Natural killer cell (primary cell): ENCODE data around the gene CWC27. TPM values are rescaled to one million over a fixed set of nuclear protein-coding genes. Genes with fewer than 3 reads are reported as not detected.

Experiments
- ATAC-seq, 3 donors: fragments of 150-1000 bp in 2 of 3; fragments of 200-7000 bp in 1 of 3; cut with Tn5 transposase; 1 replicate in 1 of 3; 2 replicates in 2 of 3; pipeline ENCODE4 v1.10.0; 2021; ENCODE audit warnings: mild to moderate bottlenecking in 2 of 3, moderate library complexity in 2 of 3
- DNase-seq, 2 donors: peaks; one replicate each; pipeline versions ENCODE4 v3.0.0 to v3.0.0-alpha.2; 2013 to 2021; ENCODE audit warnings: mixed read lengths in 1 of 2
- H3K27ac ChIP-seq: one replicate; pipeline ENCODE4 v1.5.1; 2013; ENCODE audit warnings: mild to moderate bottlenecking, low read length
- H3K27me3 ChIP-seq: one replicate; pipeline ENCODE4 v1.6.1; 2013; ENCODE audit warnings: low read length; ENCODE audit not compliant: control insufficient read depth, insufficient read depth
- H3K36me3 ChIP-seq: one replicate; pipeline ENCODE4 v1.6.1; 2013; ENCODE audit warnings: low read length; ENCODE audit not compliant: control insufficient read depth, insufficient read depth
- H3K4me1 ChIP-seq: one replicate; pipeline ENCODE4 v1.6.1; 2013; ENCODE audit warnings: low read length; ENCODE audit not compliant: control insufficient read depth, insufficient read depth
- H3K4me3 ChIP-seq: one replicate; pipeline ENCODE4 v1.5.1; 2013; ENCODE audit warnings: low read length
- H3K9me3 ChIP-seq: one replicate; pipeline ENCODE4 v1.6.1; 2013; ENCODE audit warnings: low read length; ENCODE audit not compliant: control insufficient read depth, insufficient read depth
- H3K27ac Mint-ChIP-seq, 2 donors: one replicate each; pipeline ENCODE4 v1.8.0; 2022; ENCODE audit warnings: mild to moderate bottlenecking in 2 of 2, mixed read lengths in 2 of 2, moderate library complexity in 1 of 2
- H3K27me3 Mint-ChIP-seq, 2 donors: one replicate each; pipeline ENCODE4 v1.8.0; 2022; ENCODE audit warnings: low read depth in 2 of 2, mixed read lengths in 2 of 2
- H3K36me3 Mint-ChIP-seq: one replicate; pipeline ENCODE4 v1.8.0; 2022; ENCODE audit warnings: mixed read lengths
- H3K4me1 Mint-ChIP-seq, 2 donors: one replicate each; pipeline ENCODE4 v1.8.0; 2022; ENCODE audit warnings: mixed read lengths in 2 of 2
- H3K4me3 Mint-ChIP-seq: one replicate; pipeline ENCODE4 v1.8.0; 2022; ENCODE audit warnings: mild to moderate bottlenecking, moderate library complexity, mixed read lengths
- H3K9me3 Mint-ChIP-seq, 2 donors: one replicate each; pipeline ENCODE4 v1.8.0; 2022; ENCODE audit warnings: mixed read lengths in 2 of 2
- CTCF ChIP-seq: fragments of 200-600 bp; IDR thresholded peaks from one replicate; pipeline ENCODE4 v1.8.0; 2022; ENCODE audit warnings: antibody characterized with exemption
- WGBS: methylation state at CpG from one replicate; pipeline ENCODE4 v1.1.7; 2013; ENCODE audit warnings: missing lambda C conversion rate; ENCODE audit not compliant: insufficient coverage; 5-methylcytosine and 5-hydroxymethylcytosine counted together
- intact Hi-C: fragments of 100-400 bp; cut with micrococcal nuclease; formaldehyde crosslinking; loops from one replicate; pipeline ENCODE4 v1.14.2; 2022
- total RNA-seq, 4 donors: library from RNA; stranded (reverse); fragments of 120-200 nt in 1 of 4; gene quantifications; one replicate each; pipeline versions ENCODE4 v1.2.3 to v1.2.4, GENCODE V29; 2013 to 2022

Gene CWC27
- total RNA-seq, 3 donors from 2014 or later (not counting 1 experiment from before 2014, with no cell fraction given): 21.6 to 26.3 (median 25.7) TPM

GRCh38 chr5:65035211-65036206 lies 266.8 kb downstream of the CWC27 start:
- 1% methylated on average over 67 of the region's 68 CpGs for WGBS
- H3K27ac Mint-ChIP-seq: peak overlapping the region; percentile 86 to 94
- Histone ChIP-seq H3K4me3 (peak overlapping the region; percentile 52), H3K27me3 (no peaks in the 10 kb centered on the region), H3K4me1 (peaks cover 15% of the 10 kb centered on the region), H3K9me3 (no peaks in the 10 kb centered on the region), H3K36me3 (no peaks in the 10 kb centered on the region), H3K27ac (peak overlapping the region; percentile 85)
- H3K9me3 Mint-ChIP-seq: no peaks in the 10 kb centered on the region
- peak overlapping the region; percentile 87 for H3K4me3 Mint-ChIP-seq
- peaks cover 0 to 3% of the 10 kb centered on the region in 2 donors for H3K27me3 Mint-ChIP-seq
- H3K36me3 Mint-ChIP-seq: no peaks in the 10 kb centered on the region
- H3K4me1 Mint-ChIP-seq: peaks cover 24 to 33% of the 10 kb centered on the region in 2 donors
- peak; percentile 71 to 93 for DNase-seq
- no peak for TF ChIP-seq CTCF
- ATAC-seq: peak; percentile 85 to 92 (median 86)
- intact Hi-C loops: loop anchor here (2.0 to 5.0 kb wide), 3 partner anchors 67 to 447 kb away; partner anchors contain the start of genes CWC27 and SREK1IP1

- DNase-seq: peak in 1 of 2 donors; percentile 61
- intact Hi-C loops: loop anchor here (5.0 kb wide), 2 partner anchors 64 to 271 kb away; partner anchors contain the start of genes CWC27 and SREK1IP1
Observed at GRCh38 chr5:65037831-65038815, 269.4 kb downstream of the CWC27 start.

More at GRCh38 chr5:65037831-65038815, 269.4 kb downstream of the CWC27 start:
- Histone ChIP-seq H3K4me1 (peaks cover 15% of the 10 kb centered on the region), H3K27me3 (no peaks in the 10 kb centered on the region), H3K27ac (no peak overlapping the region), H3K9me3 (no peaks in the 10 kb centered on the region), H3K4me3 (no peak overlapping the region), H3K36me3 (no peaks in the 10 kb centered on the region)
- Mint-ChIP-seq H3K4me1 (peaks cover 24 to 33% of the 10 kb centered on the region in 2 donors), H3K9me3 (no peaks in the 10 kb centered on the region), H3K27ac (peak overlapping the region; percentile 86 to 94), H3K4me3 (peak overlapping the region; percentile 29), H3K36me3 (no peaks in the 10 kb centered on the region), H3K27me3 (no peaks in the 10 kb centered on the region)
- 77% methylated on average over 7 of the region's 9 CpGs for WGBS
- ATAC-seq: no peak
- no peak for TF ChIP-seq CTCF
